Nephron progenitor cell (in vitro differentiated cells): ENCODE measurements around the gene DHRS12.

ENCODE experiments used
- DNase-seq: peaks from one replicate; pipeline ENCODE4 v3.0.0; 2021
- H3K27ac Mint-ChIP-seq: 2 replicates; pipeline ENCODE4 v1.8.0; 2021; ENCODE audit warnings: mild to moderate bottlenecking, moderate library complexity, mixed read lengths
- H3K27me3 Mint-ChIP-seq: 2 replicates; pipeline ENCODE4 v1.8.0; 2021; ENCODE audit warnings: mild to moderate bottlenecking, low read depth, mixed read lengths; ENCODE audit not compliant: poor library complexity
- H3K36me3 Mint-ChIP-seq: 2 replicates; pipeline ENCODE4 v1.8.0; 2021; ENCODE audit warnings: low read depth, mixed read lengths
- H3K4me1 Mint-ChIP-seq: 2 replicates; pipeline ENCODE4 v1.8.0; 2021; ENCODE audit warnings: mixed read lengths
- H3K4me3 Mint-ChIP-seq: 2 replicates; pipeline ENCODE4 v1.8.0; 2021; ENCODE audit warnings: mild to moderate bottlenecking, moderate library complexity, mixed read lengths
- H3K9me3 Mint-ChIP-seq: 2 replicates; pipeline ENCODE4 v1.8.0; 2021; ENCODE audit warnings: mild to moderate bottlenecking, moderate library complexity, mixed read lengths
- TF ChIP-seq, protein P1 (sequence below): fragments of 200-600 bp; sonication (generic); IDR thresholded peaks from 2 replicates; pipeline ENCODE4 v1.5.0; 2021; ENCODE audit warnings: antibody characterized with exemption

The DHRS12 gene

GRCh38 chr13:51737609-51738008 lies 66.4 kb downstream of the DHRS12 start:
- DNase-seq, result no peak
- Mint-ChIP-seq H3K4me1 (peaks cover 30% of the 10 kb centered on the region), H3K36me3 (peaks cover 29% of the 10 kb centered on the region), H3K9me3 (no peaks in the 10 kb centered on the region), H3K4me3 (no peak overlapping the region), H3K27ac (no peak overlapping the region), H3K27me3 (peaks cover 3% of the 10 kb centered on the region)
- TF ChIP-seq, protein P1, sequence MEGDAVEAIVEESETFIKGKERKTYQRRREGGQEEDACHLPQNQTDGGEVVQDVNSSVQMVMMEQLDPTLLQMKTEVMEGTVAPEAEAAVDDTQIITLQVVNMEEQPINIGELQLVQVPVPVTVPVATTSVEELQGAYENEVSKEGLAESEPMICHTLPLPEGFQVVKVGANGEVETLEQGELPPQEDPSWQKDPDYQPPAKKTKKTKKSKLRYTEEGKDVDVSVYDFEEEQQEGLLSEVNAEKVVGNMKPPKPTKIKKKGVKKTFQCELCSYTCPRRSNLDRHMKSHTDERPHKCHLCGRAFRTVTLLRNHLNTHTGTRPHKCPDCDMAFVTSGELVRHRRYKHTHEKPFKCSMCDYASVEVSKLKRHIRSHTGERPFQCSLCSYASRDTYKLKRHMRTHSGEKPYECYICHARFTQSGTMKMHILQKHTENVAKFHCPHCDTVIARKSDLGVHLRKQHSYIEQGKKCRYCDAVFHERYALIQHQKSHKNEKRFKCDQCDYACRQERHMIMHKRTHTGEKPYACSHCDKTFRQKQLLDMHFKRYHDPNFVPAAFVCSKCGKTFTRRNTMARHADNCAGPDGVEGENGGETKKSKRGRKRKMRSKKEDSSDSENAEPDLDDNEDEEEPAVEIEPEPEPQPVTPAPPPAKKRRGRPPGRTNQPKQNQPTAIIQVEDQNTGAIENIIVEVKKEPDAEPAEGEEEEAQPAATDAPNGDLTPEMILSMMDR, result no peak

DNA sequence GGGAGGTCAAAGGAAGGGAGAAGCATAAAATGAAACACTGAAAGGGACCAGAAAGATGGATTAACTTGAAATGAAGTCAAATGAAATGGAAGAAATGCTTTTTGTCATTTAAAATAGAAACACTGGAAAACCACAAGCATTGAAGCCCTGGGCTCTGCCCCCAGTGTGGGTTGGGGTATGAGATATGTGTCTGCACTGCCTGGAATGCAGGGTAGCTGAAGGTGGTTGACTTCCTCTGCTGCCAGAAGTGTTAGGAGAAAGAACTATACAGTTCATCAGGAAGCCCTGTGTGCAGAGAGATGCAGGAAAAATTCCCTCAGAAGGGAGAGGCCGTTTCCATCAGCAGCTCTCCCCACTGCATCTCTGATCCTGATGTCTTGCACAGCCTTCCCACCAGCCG lies 69.2 kb downstream of the DHRS12 start:
- no peak overlapping the region for H3K4me3 Mint-ChIP-seq
- H3K4me1 Mint-ChIP-seq, result peaks cover 22% of the 10 kb centered on the region
- H3K9me3 Mint-ChIP-seq, result no peaks in the 10 kb centered on the region
- TF ChIP-seq, protein P1, result no peak
- no peak for DNase-seq
- no peak overlapping the region for H3K27ac Mint-ChIP-seq
- H3K36me3 Mint-ChIP-seq, result peaks cover 24% of the 10 kb centered on the region
- H3K27me3 Mint-ChIP-seq, result peaks cover 3% of the 10 kb centered on the region

- TF ChIP-seq, protein P1, result no peak
- no peak overlapping the region for H3K4me3 Mint-ChIP-seq
- peak overlapping the region; percentile 93 for H3K27ac Mint-ChIP-seq
- peaks cover 12% of the 10 kb centered on the region for H3K36me3 Mint-ChIP-seq
- DNase-seq, result no peak
- peaks cover 10% of the 10 kb centered on the region for H3K4me1 Mint-ChIP-seq
- H3K9me3 Mint-ChIP-seq, result no peaks in the 10 kb centered on the region
- peaks cover 3% of the 10 kb centered on the region for H3K27me3 Mint-ChIP-seq
Observed at GRCh38 chr13:51733374-51734298, 70.3 kb downstream of the DHRS12 start.

DNA sequence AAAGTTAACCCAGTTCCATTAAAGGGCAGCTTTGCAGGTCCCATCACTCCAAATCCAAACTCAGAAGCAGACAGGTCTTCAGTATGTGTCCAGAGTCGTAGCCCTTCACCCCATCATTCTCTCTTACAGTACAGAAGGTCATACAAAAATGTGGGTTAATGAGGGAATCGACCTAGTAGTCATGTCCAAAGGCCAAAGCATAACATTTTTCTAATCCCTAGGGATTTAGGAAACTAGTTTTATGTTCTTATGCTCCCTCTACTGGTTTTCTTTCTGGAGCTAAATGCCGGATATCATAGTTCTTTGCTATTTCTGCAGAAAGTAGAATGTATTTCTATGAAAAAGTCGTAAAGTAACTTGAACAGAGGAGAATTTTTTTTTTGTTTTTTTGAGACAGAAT lies 72.2 kb downstream of the DHRS12 start:
- TF ChIP-seq, protein P1, result no peak
- Mint-ChIP-seq H3K27me3 (no peaks in the 10 kb centered on the region), H3K27ac (peak overlapping the region; percentile 37), H3K9me3 (no peaks in the 10 kb centered on the region), H3K4me1 (peaks cover 8% of the 10 kb centered on the region), H3K36me3 (peaks cover 11% of the 10 kb centered on the region), H3K4me3 (no peak overlapping the region)
- no peak for DNase-seq

DNA sequence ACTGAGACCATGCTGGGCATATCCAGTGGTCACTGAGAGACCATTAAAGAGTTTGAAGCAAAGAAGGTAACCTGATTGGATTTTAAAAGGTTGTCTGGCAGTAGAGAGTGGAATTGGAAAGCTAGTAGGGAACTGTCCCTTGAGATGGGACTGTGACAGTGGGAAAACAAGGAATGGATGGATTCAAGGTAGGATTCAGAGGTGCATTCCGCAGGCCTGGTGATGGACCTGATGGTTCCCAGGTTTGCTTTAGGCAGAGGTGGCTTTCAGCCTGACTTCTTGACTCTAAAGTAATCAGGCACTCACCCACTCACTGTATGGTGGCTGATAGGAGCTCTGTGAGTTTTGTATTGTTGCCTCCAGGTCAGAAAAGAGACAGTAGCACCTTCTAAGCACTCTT lies 73.0 kb downstream of the DHRS12 start:
- H3K27me3 Mint-ChIP-seq, result no peaks in the 10 kb centered on the region
- no peak overlapping the region for H3K4me3 Mint-ChIP-seq
- H3K27ac Mint-ChIP-seq, result no peak overlapping the region
- peaks cover 8% of the 10 kb centered on the region for H3K4me1 Mint-ChIP-seq
- no peaks in the 10 kb centered on the region for H3K9me3 Mint-ChIP-seq
- DNase-seq, result no peak
- TF ChIP-seq, protein P1, result no peak
- peaks cover 12% of the 10 kb centered on the region for H3K36me3 Mint-ChIP-seq
